GM23248 (cell line): ENCODE results near the gene FRMPD4.

Experiments
- EZH2 ChIP-seq: fragments of 200-600 bp; sonication (generic); IDR thresholded peaks from 2 replicates; pipeline ENCODE4 v1.6.1; 2018; ENCODE audit warnings: antibody characterized with exemption, mild to moderate bottlenecking; ENCODE audit not compliant: insufficient read depth, poor library complexity, severe bottlenecking
- EZH2phosphoT487 ChIP-seq: fragments of 200-600 bp; sonication (generic); IDR thresholded peaks from 2 replicates; pipeline ENCODE4 v1.6.1; 2018; ENCODE audit warnings: antibody characterized with exemption, moderate library complexity, mild to moderate bottlenecking, low read depth; ENCODE audit not compliant: insufficient read depth

- no peak for TF ChIP-seq EZH2
- TF ChIP-seq EZH2phosphoT487, result no peak
These were observed 170.1 kb downstream of the FRMPD4 start for GRCh38 chrX:12308420-12308819.
